ENCODE data around the gene CCDC85C. TPM values are rescaled to one million over a fixed set of nuclear protein-coding genes. Genes with fewer than 3 reads are reported as not detected.
A peak's percentile ranks its signal among the peaks of the same experiment; 100 is the strongest.

The CCDC85C gene
- total RNA-seq, 1 donor: 11.2 TPM

- DNase-seq (ENCODE audit: low read depth): peak; percentile 59
- peak overlapping the region; percentile 73 for H3K4me3 ChIP-seq (ENCODE audit: low read depth, low read length)
- no peak for TF ChIP-seq CTCF (IDR thresholded peaks at IDR 0.05; ENCODE audit: insufficient read depth, low read depth, low read length)
Measured at GRCh38 chr14:99605299-99605961, 1.4 kb upstream of the CCDC85C start.

GRCh38 chr14:99604766-99605298, 825 bp upstream of the CCDC85C start:
- TF ChIP-seq CTCF (IDR thresholded peaks at IDR 0.05; ENCODE audit: insufficient read depth, low read depth, low read length): peak; percentile 2
- peak; percentile 40 for DNase-seq (ENCODE audit: low read depth)
- peak overlapping the region; percentile 73 for H3K4me3 ChIP-seq (ENCODE audit: low read depth, low read length)

- DNase-seq (ENCODE audit: low read depth): peak; percentile 96
- no peak for TF ChIP-seq CTCF (IDR thresholded peaks at IDR 0.05; ENCODE audit: insufficient read depth, low read depth, low read length)
- peak overlapping the region; percentile 73 for H3K4me3 ChIP-seq (ENCODE audit: low read depth, low read length)
Measured at GRCh38 chr14:99604278-99604765, 315 bp upstream of the CCDC85C start.

GRCh38 chr14:99602788-99603415, 1.1 kb downstream of the CCDC85C start:
- no peak for DNase-seq (ENCODE audit: low read depth)
- H3K4me3 ChIP-seq (ENCODE audit: low read depth, low read length): peak overlapping the region; percentile 46
- TF ChIP-seq CTCF (IDR thresholded peaks at IDR 0.05; ENCODE audit: insufficient read depth, low read depth, low read length): no peak

- peak overlapping the region; percentile 46 for H3K4me3 ChIP-seq (ENCODE audit: low read depth, low read length)
- no peak for TF ChIP-seq CTCF (IDR thresholded peaks at IDR 0.05; ENCODE audit: insufficient read depth, low read depth, low read length)
- peak; percentile 35 for DNase-seq (ENCODE audit: low read depth)
Measured at GRCh38 chr14:99602054-99602787, 1.8 kb downstream of the CCDC85C start.

GRCh38 chr14:99601361-99601831, 2.6 kb downstream of the CCDC85C start:
- peak; percentile 64 for DNase-seq (ENCODE audit: low read depth)
- H3K4me3 ChIP-seq (ENCODE audit: low read depth, low read length): peak overlapping the region; percentile 46
- TF ChIP-seq CTCF (IDR thresholded peaks at IDR 0.05; ENCODE audit: insufficient read depth, low read depth, low read length): no peak
